GM12801 (cell line): ENCODE measurements around the gene UAP1.

ENCODE experiments used
- TF ChIP-seq, protein P1 (sequence below): IDR thresholded peaks from one replicate; pipeline ENCODE4 v1.5.1; 2011; ENCODE audit warnings: control low read depth; ENCODE audit not compliant: insufficient read length; ENCODE audit errors: extremely low read depth

The UAP1 gene

DNA sequence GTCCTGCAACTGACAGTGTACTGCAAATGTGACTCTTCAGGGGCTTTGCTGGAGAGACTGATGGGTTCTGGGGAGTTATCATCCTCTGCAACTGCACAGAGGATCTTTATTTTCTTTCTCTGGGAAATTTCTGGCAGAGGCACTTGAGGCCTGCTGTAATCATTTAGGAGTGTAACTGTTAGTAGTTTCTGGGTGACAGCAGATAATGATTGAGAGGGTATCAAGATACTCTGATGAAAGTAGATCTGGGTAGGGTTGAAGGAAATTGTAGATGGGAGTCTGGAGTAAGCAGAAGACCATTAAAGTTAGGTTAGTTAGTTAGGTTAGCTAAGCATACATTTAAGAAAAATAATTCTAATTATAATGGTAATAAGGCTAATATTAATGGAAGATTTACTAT, 59.7 kb downstream of the UAP1 start:
- TF ChIP-seq, protein P1, sequence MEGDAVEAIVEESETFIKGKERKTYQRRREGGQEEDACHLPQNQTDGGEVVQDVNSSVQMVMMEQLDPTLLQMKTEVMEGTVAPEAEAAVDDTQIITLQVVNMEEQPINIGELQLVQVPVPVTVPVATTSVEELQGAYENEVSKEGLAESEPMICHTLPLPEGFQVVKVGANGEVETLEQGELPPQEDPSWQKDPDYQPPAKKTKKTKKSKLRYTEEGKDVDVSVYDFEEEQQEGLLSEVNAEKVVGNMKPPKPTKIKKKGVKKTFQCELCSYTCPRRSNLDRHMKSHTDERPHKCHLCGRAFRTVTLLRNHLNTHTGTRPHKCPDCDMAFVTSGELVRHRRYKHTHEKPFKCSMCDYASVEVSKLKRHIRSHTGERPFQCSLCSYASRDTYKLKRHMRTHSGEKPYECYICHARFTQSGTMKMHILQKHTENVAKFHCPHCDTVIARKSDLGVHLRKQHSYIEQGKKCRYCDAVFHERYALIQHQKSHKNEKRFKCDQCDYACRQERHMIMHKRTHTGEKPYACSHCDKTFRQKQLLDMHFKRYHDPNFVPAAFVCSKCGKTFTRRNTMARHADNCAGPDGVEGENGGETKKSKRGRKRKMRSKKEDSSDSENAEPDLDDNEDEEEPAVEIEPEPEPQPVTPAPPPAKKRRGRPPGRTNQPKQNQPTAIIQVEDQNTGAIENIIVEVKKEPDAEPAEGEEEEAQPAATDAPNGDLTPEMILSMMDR = no peak

GRCh38 chr1:162625679-162626078, 64.2 kb downstream of the UAP1 start:
- TF ChIP-seq, protein P1 = no peak

DNA sequence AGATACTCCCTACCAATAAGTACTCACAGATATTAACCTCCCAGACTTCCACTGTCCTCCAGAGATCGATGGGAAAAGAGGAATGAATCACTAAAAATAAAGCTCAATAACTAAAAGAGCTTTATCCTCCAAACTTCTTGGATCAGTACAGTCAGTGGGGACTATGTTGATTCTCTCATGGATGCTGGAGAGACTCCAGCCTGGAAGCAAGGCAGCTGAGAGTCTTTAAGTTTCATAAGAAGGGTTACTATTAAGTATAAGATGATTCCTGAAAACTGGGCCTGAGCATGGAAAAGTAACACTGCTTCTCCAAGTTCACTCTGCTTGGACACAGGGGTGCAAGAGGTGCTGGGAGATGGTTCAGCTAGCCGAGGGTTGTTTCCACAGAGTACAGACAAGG, 64.6 kb downstream of the UAP1 start:
- TF ChIP-seq, protein P1 = no peak

GRCh38 chr1:162626761-162627160, 65.2 kb downstream of the UAP1 start:
- TF ChIP-seq, protein P1 = no peak

DNA sequence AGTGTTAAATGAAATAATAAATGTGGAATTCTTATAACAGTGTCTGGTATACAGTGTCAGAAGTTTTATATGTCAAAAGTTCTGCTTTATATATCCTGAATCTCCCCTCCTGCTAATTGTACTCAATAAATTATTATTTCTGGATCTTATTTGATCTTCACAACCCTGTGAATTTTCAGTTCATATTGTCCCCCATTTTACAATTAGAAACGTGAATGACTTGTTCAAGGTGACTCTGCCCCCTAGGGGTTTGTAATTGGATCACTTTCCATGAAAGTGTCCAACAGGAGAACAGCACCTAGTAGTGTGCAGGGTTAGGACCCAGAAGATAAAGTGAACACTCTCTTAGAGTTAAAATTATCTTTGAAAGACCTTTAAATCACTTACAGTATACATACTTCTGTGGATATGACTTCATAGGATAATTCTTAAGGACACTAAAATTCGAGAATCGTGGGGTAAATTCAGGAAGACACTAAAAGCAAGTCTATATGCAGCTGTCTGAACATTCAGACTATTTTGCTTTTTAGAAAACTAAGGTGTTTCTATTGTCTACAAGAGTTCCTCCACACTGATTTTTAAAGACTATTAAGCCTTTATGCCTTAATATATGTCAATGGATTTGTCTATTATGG, 66.3 kb downstream of the UAP1 start:
- TF ChIP-seq, protein P1 = no peak

DNA sequence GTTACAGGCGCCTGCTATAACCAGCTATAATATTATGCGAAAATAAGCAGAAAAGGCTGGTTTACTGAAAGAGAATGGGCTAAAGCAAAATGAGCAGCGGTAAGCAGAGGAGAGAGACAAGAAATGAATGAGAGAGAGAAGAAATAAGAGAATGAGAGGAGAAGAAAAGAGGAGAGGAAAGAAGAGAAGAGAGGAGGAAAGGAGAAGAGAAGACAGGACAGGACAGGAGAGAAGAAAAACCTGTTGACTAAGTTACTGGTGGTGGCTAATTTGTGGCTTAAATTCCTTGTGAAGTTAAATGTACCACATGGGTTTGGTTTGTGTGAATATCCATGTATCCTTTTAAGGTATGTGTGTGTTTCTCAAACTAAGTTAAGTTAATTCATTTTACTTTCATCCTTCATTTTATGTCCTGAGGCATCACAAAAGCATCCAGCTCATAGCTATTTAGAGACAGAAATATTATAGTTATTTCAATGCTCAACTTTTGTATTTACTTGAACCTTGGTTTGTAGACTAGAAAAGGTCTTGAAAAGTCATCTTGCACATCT, 67.6 kb downstream of the UAP1 start:
- TF ChIP-seq, protein P1 = no peak

DNA sequence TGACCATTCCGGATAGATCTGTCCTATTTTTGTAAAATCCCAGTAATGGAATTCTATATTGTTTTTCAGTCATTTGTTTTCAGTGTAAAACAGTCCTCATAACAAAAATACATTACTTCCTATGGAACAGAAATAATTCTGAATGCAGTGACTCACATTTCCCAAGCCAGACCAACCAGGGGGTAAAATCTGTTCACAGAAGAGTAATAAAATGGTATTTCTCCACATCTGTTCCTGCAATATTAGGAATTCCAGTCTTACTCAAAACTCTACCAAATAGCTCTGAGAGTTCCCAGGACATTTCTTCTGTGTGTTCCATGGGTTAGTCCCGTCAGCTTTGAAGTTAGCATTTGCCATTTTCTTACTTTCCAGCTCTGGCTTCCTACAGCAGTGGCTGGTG, 68.1 kb downstream of the UAP1 start:
- TF ChIP-seq, protein P1 = no peak
